GM12878 (cell line): ENCODE data around the gene BTBD19. TPM values are rescaled to one million over a fixed set of nuclear protein-coding genes. Genes with fewer than 3 reads are reported as not detected.

Experiments
- ATAC-seq: fragments of 200-7000 bp; cut with Tn5 transposase; 3 replicates; pipeline ENCODE4 v1.9.1; 2020; ENCODE audit warnings: mild to moderate bottlenecking, moderate library complexity
- BruUV-seq: library from RNA; stranded (reverse); fragments of 400-500 nt; replicated peaks from 2 replicates; lab custom pipeline; 2021; lab: Mats Ljungman, UMichigan
- CTCF ChIA-PET: fragments of 300-600 bp; sonication (Branson Sonifier 250); formaldehyde crosslinking; extraction: SDS; loops from one replicate; lab custom pipeline; 2021; ENCODE audit warnings: inconsistent platforms; lab: Yijun Ruan, JAX
- POLR2A ChIA-PET: fragments of 350-600 bp; formaldehyde crosslinking; extraction: SDS; loops from one replicate; lab custom pipeline; 2021; ENCODE audit warnings: inconsistent platforms; lab: Charles Lee
- RAD21 ChIA-PET: fragments of 300-600 bp; sonication (Branson Sonifier 250); formaldehyde crosslinking; loops from one replicate; lab custom pipeline; 2023; ENCODE audit warnings: antibody characterized with exemption; ENCODE audit not compliant: unreplicated experiment; lab: Charles Lee
- SMC1A ChIA-PET: fragments of 300-600 bp; sonication (Branson Sonifier 250); formaldehyde crosslinking; loops from one replicate; lab custom pipeline; 2023; ENCODE audit not compliant: unreplicated experiment, uncharacterized antibody; lab: Charles Lee
- DNase-seq: peaks from one replicate; pipeline ENCODE4 v3.0.0-alpha.2; 2011; ENCODE audit warnings: low read depth, low spot score
- FAIRE-seq: peaks from 3 replicates; lab custom pipeline; 2011; peaks lifted over from hg19 to GRCh38; lab: Jason Lieb, UNC
- H2AFZ ChIP-seq: 2 replicates; pipeline ENCODE4 v1.6.0; 2011; ENCODE audit warnings: low read depth, low read length, control low read depth; ENCODE audit not compliant: control insufficient read depth
- H3K27ac ChIP-seq: 2 replicates; pipeline ENCODE4 v1.5.1; 2011; ENCODE audit warnings: control low read depth; ENCODE audit not compliant: control insufficient read depth, insufficient read depth
- H3K27me3 ChIP-seq, 2 experiments: replicated peaks in 1 of 2; 2 replicates each; pipeline versions ENCODE4 v1.6.0 to v1.6.1; 2011; ENCODE audit warnings: low read length in 1 of 2; ENCODE audit not compliant: control insufficient read depth in 2 of 2, insufficient read depth in 2 of 2
- H3K36me3 ChIP-seq, 2 experiments: 2 replicates each; pipeline ENCODE4 v1.5.1; 2011; ENCODE audit warnings: low read length in 1 of 2; ENCODE audit not compliant: control insufficient read depth in 2 of 2, insufficient read depth in 2 of 2
- H3K4me1 ChIP-seq: 2 replicates; pipeline ENCODE4 v1.6.1; 2011; ENCODE audit warnings: mild to moderate bottlenecking, low read length, moderate library complexity, mixed read lengths; ENCODE audit not compliant: control insufficient read depth, insufficient read depth
- H3K4me2 ChIP-seq: 2 replicates; pipeline ENCODE4 v1.6.0; 2011; ENCODE audit warnings: control low read depth; ENCODE audit not compliant: control insufficient read depth, insufficient read depth
- H3K4me3 ChIP-seq: fragments of 200-600 bp; sonication (generic); 2 replicates; pipeline ENCODE4 v1.5.1; 2016
- H3K79me2 ChIP-seq: 2 replicates; pipeline ENCODE4 v1.6.0; 2011; ENCODE audit warnings: low read length; ENCODE audit not compliant: control insufficient read depth, insufficient read depth
- H3K9ac ChIP-seq: 2 replicates; pipeline ENCODE4 v1.8.0; 2011; ENCODE audit warnings: low read length, control low read depth, mixed read lengths; ENCODE audit not compliant: control insufficient read depth, insufficient read depth
- H3K9me3 ChIP-seq: replicated peaks from 3 replicates; pipeline ENCODE4 v1.5.1; 2011; ENCODE audit warnings: mild to moderate bottlenecking, low read length; ENCODE audit not compliant: control insufficient read depth, insufficient read depth
- H4K20me1 ChIP-seq: 2 replicates; pipeline ENCODE4 v1.6.0; 2011; ENCODE audit not compliant: control insufficient read depth, insufficient read depth
- CREB1 ChIP-seq: IDR thresholded peaks from 2 replicates; pipeline ENCODE4 v1.6.1; 2012; ENCODE audit warnings: low read depth, mild to moderate bottlenecking, inconsistent platforms
- EP300 ChIP-seq, 2 experiments: fragments of 150-350 bp in 1 of 2; IDR thresholded peaks; 2 replicates each; pipeline ENCODE4 v1.6.1; 2011 to 2012; ENCODE audit warnings: low read depth in 2 of 2, low read length in 2 of 2, borderline replicate concordance in 1 of 2, improper control_type of control experiment in 1 of 2, inconsistent platforms in 1 of 2; ENCODE audit not compliant: control insufficient read depth in 1 of 2
- HDAC2 ChIP-seq: fragments of 200-600 bp; sonication (generic); IDR thresholded peaks from 2 replicates; pipeline ENCODE4 v1.6.1; 2017
- MTA3 ChIP-seq: IDR thresholded peaks from 2 replicates; pipeline ENCODE4 v1.6.1; 2012; ENCODE audit warnings: low read length, inconsistent platforms, borderline replicate concordance
- NFXL1 ChIP-seq: fragments of 450-650 bp; IDR thresholded peaks from 2 replicates; pipeline ENCODE4 v1.6.1; 2017; ENCODE audit warnings: antibody characterized with exemption, mild to moderate bottlenecking, borderline replicate concordance
- NR2C2 ChIP-seq: IDR thresholded peaks from 2 replicates; pipeline ENCODE4 v1.6.1; 2011; ENCODE audit warnings: borderline replicate concordance, low read depth; ENCODE audit not compliant: control insufficient read depth, insufficient read length
- RCOR1 ChIP-seq: conservative IDR thresholded peaks from 2 replicates; pipeline ENCODE4 v1.6.1; 2012; ENCODE audit warnings: low read depth, low read length, improper control_type of control experiment
- SMARCA5 ChIP-seq: fragments of 450-650 bp; IDR thresholded peaks from 2 replicates; pipeline ENCODE4 v1.6.1; 2017; ENCODE audit warnings: mild to moderate bottlenecking
- SREBF2 ChIP-seq: IDR thresholded peaks from 2 replicates; pipeline ENCODE4 v1.6.1; 2012; ENCODE audit warnings: mild to moderate bottlenecking, low read length
- YBX1 ChIP-seq: fragments of 450-650 bp; IDR thresholded peaks from 2 replicates; pipeline ENCODE4 v1.6.1; 2016; ENCODE audit warnings: antibody characterized with exemption
- ZBED1 ChIP-seq: IDR thresholded peaks from 2 replicates; pipeline ENCODE4 v1.6.1; 2016; ENCODE audit warnings: borderline replicate concordance
- ZNF207 ChIP-seq: fragments of 450-650 bp; IDR thresholded peaks from 2 replicates; pipeline ENCODE4 v1.6.1; 2014; ENCODE audit warnings: antibody characterized with exemption, mild to moderate bottlenecking, borderline replicate concordance
- ZNF384 ChIP-seq: IDR thresholded peaks from 2 replicates; pipeline ENCODE4 v1.6.1; 2012; ENCODE audit warnings: low read depth, mild to moderate bottlenecking, low read length, improper control_type of control experiment, borderline replicate concordance
- ZNF622 ChIP-seq: fragments of 450-650 bp; IDR thresholded peaks from 2 replicates; pipeline ENCODE4 v1.6.1; 2017; ENCODE audit warnings: mild to moderate bottlenecking, inconsistent platforms
- WGBS: methylation state at CpG from one replicate; pipeline ENCODE4 v1.1.6; 2016; ENCODE audit warnings: low lambda C conversion rate; ENCODE audit not compliant: insufficient replicate concordance, insufficient coverage; ENCODE audit errors: missing lambda C conversion rate; 5-methylcytosine and 5-hydroxymethylcytosine counted together
- in situ Hi-C: fragments of 300-500 bp; cut with MboI; formaldehyde crosslinking; loops from 9 replicates; pipeline ENCODE4 v1.14.3; 2018; ENCODE audit warnings: mixed read lengths
- intact Hi-C: fragments of 100-400 bp; cut with micrococcal nuclease; formaldehyde crosslinking; loops from one replicate; pipeline ENCODE4 v1.14.2; 2022; ENCODE audit not compliant: unreplicated experiment
- polyA plus RNA-seq, 11 experiments: library from polyadenylated mRNA; depleted of rRNA in 4 of 11; unstranded in 6 of 11; stranded (reverse) in 5 of 11; fragments of >200 nt; fragmentation: Nextera tagmentation in 4 of 11; fragmentation: Illumina TruSeq in 1 of 11; extraction: Ambion mirVana in 4 of 11; extraction: Trizol in 1 of 11; gene quantifications; 1 replicate in 1 of 11; 2 replicates in 10 of 11; pipeline versions ENCODE4 v1.2.1 to v1.2.3, GENCODE V29; 2011 to 2016; ENCODE audit warnings: inconsistent platforms in 2 of 11, missing spikeins in 2 of 11, low read depth in 1 of 11
- total RNA-seq, 4 experiments: library from RNA; depleted of rRNA in 3 of 4; stranded (reverse); fragments of >200 nt in 3 of 4; fragmentation: Illumina TruSeq in 1 of 4; extraction: Trizol in 1 of 4; gene quantifications; 2 replicates each; pipeline versions ENCODE4 v1.2.1 to v1.2.3, GENCODE V29; 2013 to 2021
- TF ChIP-seq, protein P1 (sequence below): fragments of 450-650 bp; IDR thresholded peaks from 2 replicates; pipeline ENCODE4 v1.6.1; 2017; ENCODE audit warnings: borderline replicate concordance
- TF ChIP-seq, protein P2 (sequence below): IDR thresholded peaks from 2 replicates; pipeline ENCODE4 v1.6.1; 2012; ENCODE audit warnings: low read depth, low read length, improper control_type of control experiment

Gene BTBD19
- total and polyA plus RNA-seq, 10 of the 15 experiments (the other 5 are each of a cell fraction or from before 2014, with no cell fraction given): 0.13 to 2.7 (median 0.42) TPM

DNA sequence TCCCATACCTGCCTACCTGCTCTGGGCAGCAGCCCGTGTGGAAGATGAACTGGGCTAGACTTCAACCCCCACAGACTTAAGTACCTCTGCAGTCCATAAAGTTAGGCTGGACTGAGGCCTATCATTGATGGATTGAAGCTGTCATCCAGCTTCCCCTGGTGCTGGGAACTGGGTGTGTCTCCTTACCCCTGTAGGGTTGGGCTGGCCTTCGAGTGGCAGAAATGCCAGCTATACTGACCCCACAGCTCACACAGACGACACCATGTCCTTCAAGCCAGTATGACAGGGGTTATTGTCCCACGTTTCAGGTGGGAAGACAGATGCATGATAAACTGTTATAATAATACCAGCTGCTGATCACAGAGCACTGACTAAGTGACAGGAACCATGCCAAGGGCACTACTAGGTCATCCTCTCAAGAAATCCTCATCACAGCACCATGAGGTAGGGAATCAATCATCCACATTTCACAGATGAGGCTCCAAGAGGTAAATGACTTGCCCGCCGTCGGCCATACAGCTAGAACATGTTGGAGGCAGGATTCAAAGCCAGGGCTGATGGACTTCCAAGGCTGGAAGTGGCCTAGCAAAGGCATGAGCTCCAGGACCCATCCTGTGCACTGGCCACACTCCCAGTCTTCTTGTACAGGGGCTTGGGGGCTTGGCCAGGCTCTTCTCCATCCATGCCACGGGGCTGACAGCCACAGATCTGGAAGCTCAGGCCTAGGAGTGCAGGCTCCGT is 20.0 kb upstream of the BTBD19 start, which contains the start of gene BEST4:
TSS of gene BEST4 (minus strand) at position 51 of the 741 bp plus-strand sequence. CDS start 465 bp downstream, outside the sequence.
- Histone ChIP-seq H3K79me2 (no peaks in the 10 kb centered on the region; the same call in 1 of the 2 replicates), H3K9ac (no peak within 1 kb of the TSS), H3K27ac (no peak within 1 kb of the TSS), H3K4me3 (no peak within 1 kb of the TSS), H4K20me1 (no peaks in the 10 kb centered on the region), H2AFZ (no peak within 1 kb of the TSS)
- CTCF ChIA-PET: interaction anchor here (0.7 to 2.6 kb wide), 9 partner anchors 9 to 223 kb away, joined by 3 to 15 read pairs (median 4); partner anchors contain the start of genes HECTD3, PLK3, RNU5D-1 and UROD
- ATAC-seq: no peak
- in situ Hi-C loops: no loop called here
- intact Hi-C loops: no loop called here
- RAD21 ChIA-PET: interaction anchor here (0.6 to 1.4 kb wide), 2 partner anchors 56 to 57 kb away, joined by 3 to 4 read pairs; partner anchors contain the start of gene RNU5D-1
- SMC1A ChIA-PET: interaction anchor here (0.8 to 2.3 kb wide), 3 partner anchors 9 to 224 kb away, joined by 3 to 12 read pairs (median 4); partner anchors contain the start of genes HECTD3 and UROD
- BruUV-seq: no TSS peak
- no peak for FAIRE-seq
- TF ChIP-seq CREB1 (no peak), EP300 (IDR thresholded peaks at IDR 0.05; ENCODE audit: borderline replicate concordance in 1 of 2, control insufficient read depth in 1 of 2, low read depth in 2 of 2, low read length in 2 of 2) (no peak), HDAC2 (no peak), SMARCA5 (no peak), RCOR1 (no peak), YBX1 (no peak), ZNF384 (no peak), NR2C2 (no peak), MTA3 (no peak), SREBF2 (no peak), ZNF207 (no peak), NFXL1 (no peak), ZNF622 (no peak), ZBED1 (no peak)
- TF ChIP-seq, protein P1, sequence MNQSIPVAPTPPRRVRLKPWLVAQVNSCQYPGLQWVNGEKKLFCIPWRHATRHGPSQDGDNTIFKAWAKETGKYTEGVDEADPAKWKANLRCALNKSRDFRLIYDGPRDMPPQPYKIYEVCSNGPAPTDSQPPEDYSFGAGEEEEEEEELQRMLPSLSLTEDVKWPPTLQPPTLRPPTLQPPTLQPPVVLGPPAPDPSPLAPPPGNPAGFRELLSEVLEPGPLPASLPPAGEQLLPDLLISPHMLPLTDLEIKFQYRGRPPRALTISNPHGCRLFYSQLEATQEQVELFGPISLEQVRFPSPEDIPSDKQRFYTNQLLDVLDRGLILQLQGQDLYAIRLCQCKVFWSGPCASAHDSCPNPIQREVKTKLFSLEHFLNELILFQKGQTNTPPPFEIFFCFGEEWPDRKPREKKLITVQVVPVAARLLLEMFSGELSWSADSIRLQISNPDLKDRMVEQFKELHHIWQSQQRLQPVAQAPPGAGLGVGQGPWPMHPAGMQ: no peak
- TF ChIP-seq, protein P2, sequence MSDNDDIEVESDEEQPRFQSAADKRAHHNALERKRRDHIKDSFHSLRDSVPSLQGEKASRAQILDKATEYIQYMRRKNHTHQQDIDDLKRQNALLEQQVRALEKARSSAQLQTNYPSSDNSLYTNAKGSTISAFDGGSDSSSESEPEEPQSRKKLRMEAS: no peak
- TF ChIP-seq, all 136 proteins: peak for 0
- Histone ChIP-seq H3K4me2 (no peak within 1 kb of the TSS), H3K36me3 (no peaks in the 10 kb centered on the region), H3K27me3 (no peaks in the 10 kb centered on the region), H3K9me3 (no peaks in the 10 kb centered on the region), H3K4me1 (peaks cover 30% of the 10 kb centered on the region)
- 74% methylated on average over 9 of the region's 9 CpGs for WGBS
- DNase-seq: no peak
- POLR2A ChIA-PET: interaction anchor here (0.5 to 2.4 kb wide), 4 partner anchors 13 to 222 kb away, joined by 3 to 9 read pairs (median 4); partner anchors contain the start of gene RPS8
